ENCODE measurements around the gene CSF2.
"Not testable (repeated sequence)": the region's sequence is repeated elsewhere in the genome, so short reads cannot be mapped to it uniquely, and the experiment has no call there.

- not testable (repeated sequence) for TF ChIP-seq POLR2AphosphoS5 (IDR thresholded peaks at IDR 0.05; ENCODE audit: low read depth, low read length); USF1 (IDR thresholded peaks at IDR 0.05; ENCODE audit: borderline replicate concordance, low read depth); GATA2 (CRISPR knock-in tag; IDR thresholded peaks at IDR 0.05); RFX5 (IDR thresholded peaks at IDR 0.05; ENCODE audit: low read length); CHD2 (IDR thresholded peaks at IDR 0.05; ENCODE audit: low read length, partially characterized antibody); RCOR1 (IDR thresholded peaks at IDR 0.05; ENCODE audit: low read length); JUND (IDR thresholded peaks at IDR 0.05); CTCF (IDR thresholded peaks at IDR 0.05)
Observed at GRCh38 chr5:132108957-132109356, 35.4 kb downstream of the CSF2 start.
